Endodermal cell (in vitro differentiated cells): ENCODE measurements around the gene GCN1. TPM values are rescaled to one million over a fixed set of nuclear protein-coding genes. Genes with fewer than 3 reads are reported as not detected.

Source experiments
- DNase-seq: peaks from one replicate; pipeline ENCODE4 v3.0.0-alpha.2; 2017
- H3K27ac ChIP-seq: 2 replicates; pipeline ENCODE4 v1.5.1; 2013; ENCODE audit warnings: mild to moderate bottlenecking, low read depth, low read length, moderate library complexity
- H3K27me3 ChIP-seq: 2 replicates; pipeline ENCODE4 v1.6.1; 2013; ENCODE audit warnings: mild to moderate bottlenecking, low read length, moderate library complexity; ENCODE audit not compliant: insufficient read depth, control insufficient read depth, poor library complexity, severe bottlenecking
- H3K36me3 ChIP-seq: 2 replicates; pipeline ENCODE4 v1.7.0; 2013; ENCODE audit warnings: mild to moderate bottlenecking, low read length, moderate library complexity; ENCODE audit not compliant: control insufficient read depth, insufficient read depth
- H3K4me1 ChIP-seq: one replicate; pipeline ENCODE4 v1.7.0; 2013; ENCODE audit warnings: low read length; ENCODE audit not compliant: control insufficient read depth, insufficient read depth
- H3K4me3 ChIP-seq: 2 replicates; pipeline ENCODE4 v1.5.1; 2013; ENCODE audit warnings: mild to moderate bottlenecking, low read length, moderate library complexity
- H3K9ac ChIP-seq: 2 replicates; pipeline ENCODE4 v1.6.1; 2013; ENCODE audit warnings: mild to moderate bottlenecking, low read length, moderate library complexity; ENCODE audit not compliant: poor library complexity, severe bottlenecking; ENCODE audit errors: extremely low read depth
- H3K9me3 ChIP-seq: 2 replicates; pipeline ENCODE4 v1.6.1; 2013; ENCODE audit warnings: mild to moderate bottlenecking, low read length, moderate library complexity; ENCODE audit not compliant: control insufficient read depth
- H3K27ac Mint-ChIP-seq: 2 replicates; pipeline ENCODE4 v1.8.0; 2020; ENCODE audit warnings: mixed read lengths
- H3K27me3 Mint-ChIP-seq: 2 replicates; pipeline ENCODE4 v1.8.0; 2021; ENCODE audit warnings: mild to moderate bottlenecking, mixed read lengths; ENCODE audit not compliant: insufficient read depth
- H3K36me3 Mint-ChIP-seq: 2 replicates; pipeline ENCODE4 v1.8.0; 2020; ENCODE audit warnings: low read depth, mixed read lengths
- H3K4me1 Mint-ChIP-seq: 2 replicates; pipeline ENCODE4 v1.8.0; 2020; ENCODE audit warnings: mixed read lengths
- H3K4me3 Mint-ChIP-seq: 2 replicates; pipeline ENCODE4 v1.8.0; 2020; ENCODE audit warnings: mild to moderate bottlenecking, moderate library complexity, mixed read lengths
- H3K9me3 Mint-ChIP-seq: 2 replicates; pipeline ENCODE4 v1.8.0; 2020; ENCODE audit warnings: mild to moderate bottlenecking, mixed read lengths
- CTCF ChIP-seq: fragments of 200-600 bp; sonication (generic); conservative IDR thresholded peaks from 2 replicates; pipeline ENCODE4 v1.5.0; 2021; ENCODE audit warnings: antibody characterized with exemption, mild to moderate bottlenecking
- WGBS, 2 experiments: methylation state at CpG; one replicate each; pipeline versions ENCODE4 v1.1.5 to v1.1.7; 2013; ENCODE audit warnings: missing lambda C conversion rate in 2 of 2, mixed read lengths in 1 of 2; ENCODE audit not compliant: insufficient coverage in 1 of 2, insufficient read length in 1 of 2; 5-methylcytosine and 5-hydroxymethylcytosine counted together
- total RNA-seq, 2 donors: library from RNA; stranded (reverse); fragmentation: NEBNext Ultra II Directional in 1 of 2; extraction: Animal tissue kit (Norgen Biotek cat#: 25700) in 1 of 2; gene quantifications; 2 replicates in 1 of 2; 3 replicates in 1 of 2; pipeline ENCODE4 v1.2.1, GENCODE V29; 2021

The GCN1 gene
- total RNA-seq, 2 donors from 2014 or later = 133 to 143 TPM

GRCh38 chr12:120242275-120242799, 47.8 kb upstream of the GCN1 start:
- Mint-ChIP-seq H3K27me3 (no peaks in the 10 kb centered on the region), H3K36me3 (no peaks in the 10 kb centered on the region), H3K27ac (no peak overlapping the region), H3K4me3 (no peak overlapping the region), H3K9me3 (no peaks in the 10 kb centered on the region), H3K4me1 (peaks cover 20% of the 10 kb centered on the region)
- Histone ChIP-seq H3K27me3 (no peaks in the 10 kb centered on the region), H3K9me3 (no peaks in the 10 kb centered on the region), H3K4me3 (no peak overlapping the region), H3K36me3 (peaks cover 8% of the 10 kb centered on the region), H3K27ac (no peak overlapping the region), H3K4me1 (no peaks in the 10 kb centered on the region), H3K9ac (no peak overlapping the region)
- DNase-seq = no peak
- WGBS, 2 experiments = 85 to 86% methylated on average over 8 to 9 of the region's 9 CpGs
- TF ChIP-seq CTCF = no peak

- Histone ChIP-seq H3K4me1 (no peaks in the 10 kb centered on the region), H3K9me3 (no peaks in the 10 kb centered on the region), H3K9ac (no peak overlapping the region), H3K36me3 (peaks cover 3% of the 10 kb centered on the region), H3K4me3 (no peak overlapping the region), H3K27me3 (no peaks in the 10 kb centered on the region), H3K27ac (no peak overlapping the region)
- no peaks in the 10 kb centered on the region for H3K36me3 Mint-ChIP-seq
- peaks cover 20% of the 10 kb centered on the region for H3K4me1 Mint-ChIP-seq
- no peak for DNase-seq
- H3K4me3 Mint-ChIP-seq = no peak overlapping the region
- H3K27me3 Mint-ChIP-seq = no peaks in the 10 kb centered on the region
- TF ChIP-seq CTCF = no peak
- WGBS, 2 experiments = 85 to 94% methylated on average over 7 to 9 of the region's 9 CpGs
- H3K9me3 Mint-ChIP-seq = no peaks in the 10 kb centered on the region
- no peak overlapping the region for H3K27ac Mint-ChIP-seq
Measured at GRCh38 chr12:120241561-120242274, 47.2 kb upstream of the GCN1 start.

- TF ChIP-seq CTCF = no peak
- Histone ChIP-seq H3K36me3 (peaks cover 3% of the 10 kb centered on the region), H3K4me1 (peaks cover 3% of the 10 kb centered on the region), H3K9ac (no peak overlapping the region), H3K27ac (no peak overlapping the region), H3K27me3 (no peaks in the 10 kb centered on the region), H3K9me3 (no peaks in the 10 kb centered on the region), H3K4me3 (no peak overlapping the region)
- no peaks in the 10 kb centered on the region for H3K36me3 Mint-ChIP-seq
- DNase-seq = no peak
- H3K4me1 Mint-ChIP-seq = peaks cover 28% of the 10 kb centered on the region
- H3K9me3 Mint-ChIP-seq = no peaks in the 10 kb centered on the region
- no peak overlapping the region for H3K4me3 Mint-ChIP-seq
- H3K27ac Mint-ChIP-seq = no peak overlapping the region
- no peaks in the 10 kb centered on the region for H3K27me3 Mint-ChIP-seq
- 91 to 93% methylated on average over 5 of the region's 5 CpGs for WGBS, 2 experiments
Measured at GRCh38 chr12:120240495-120240833, 45.9 kb upstream of the GCN1 start.
